WTC11 (cell line): Measurements from ENCODE around the gene METTL3. TPM values are rescaled to one million over a fixed set of nuclear protein-coding genes. Genes with fewer than 3 reads are reported as not detected.

Experiments
- ARID4B ChIP-seq: sonication (generic); formaldehyde crosslinking; IDR thresholded peaks from 2 replicates; pipeline ENCODE4 v1.8.0; 2023; ENCODE audit warnings: missing genetic modification reagents, mild to moderate bottlenecking, borderline replicate concordance
- CBFB ChIP-seq: sonication (generic); formaldehyde crosslinking; IDR thresholded peaks from 2 replicates; pipeline ENCODE4 v1.8.1; 2022; ENCODE audit warnings: mild to moderate bottlenecking, low read depth, missing genetic modification reagents
- CDX4 ChIP-seq: fragments of 250-450 bp; sonication (Bioruptor Pico); IDR thresholded peaks from 2 replicates; pipeline ENCODE4 v1.9.0; 2021; ENCODE audit warnings: moderate library complexity, mild to moderate bottlenecking, inconsistent platforms, borderline replicate concordance
- EMX1 ChIP-seq: fragments of 250-450 bp; sonication (Bioruptor Pico); IDR thresholded peaks from 2 replicates; pipeline ENCODE4 v1.8.0; 2021; ENCODE audit warnings: mild to moderate bottlenecking
- ETV6 ChIP-seq: sonication (generic); formaldehyde crosslinking; IDR thresholded peaks from 2 replicates; pipeline ENCODE4 v1.8.1; 2022; ENCODE audit warnings: mild to moderate bottlenecking, missing genetic modification reagents
- FOXP1 ChIP-seq: sonication (generic); formaldehyde crosslinking; IDR thresholded peaks from 2 replicates; pipeline ENCODE4 v1.8.0; 2022; ENCODE audit warnings: missing genetic modification reagents, mild to moderate bottlenecking, moderate library complexity, borderline replicate concordance
- JAZF1 ChIP-seq: fragments of 250-450 bp; sonication (Bioruptor Pico); IDR thresholded peaks from 2 replicates; pipeline ENCODE4 v1.9.0; 2021; ENCODE audit warnings: moderate library complexity, mild to moderate bottlenecking, inconsistent platforms
- JUN ChIP-seq: sonication (generic); formaldehyde crosslinking; IDR thresholded peaks from 2 replicates; pipeline ENCODE4 v1.8.0; 2023; ENCODE audit warnings: mild to moderate bottlenecking, missing genetic modification reagents
- MAX ChIP-seq: sonication (generic); formaldehyde crosslinking; IDR thresholded peaks from 2 replicates; pipeline ENCODE4 v1.8.0; 2022; ENCODE audit warnings: mild to moderate bottlenecking, missing genetic modification reagents
- MYBL2 ChIP-seq: sonication (generic); formaldehyde crosslinking; IDR thresholded peaks from 2 replicates; pipeline ENCODE4 v1.8.1; 2023; ENCODE audit warnings: mild to moderate bottlenecking, moderate library complexity, missing genetic modification reagents
- NR1H2 ChIP-seq: sonication (generic); formaldehyde crosslinking; IDR thresholded peaks from 2 replicates; pipeline ENCODE4 v1.9.0; 2021; ENCODE audit warnings: mild to moderate bottlenecking, moderate library complexity, missing genetic modification reagents
- NR3C1 ChIP-seq: sonication (generic); formaldehyde crosslinking; conservative IDR thresholded peaks from 2 replicates; pipeline ENCODE4 v1.8.1; 2023; ENCODE audit warnings: low read depth, mild to moderate bottlenecking, missing genetic modification reagents
- RELA ChIP-seq: sonication (generic); formaldehyde crosslinking; IDR thresholded peaks from 2 replicates; pipeline ENCODE4 v1.8.1; 2022; ENCODE audit warnings: missing genetic modification reagents, mild to moderate bottlenecking, borderline replicate concordance
- RORB ChIP-seq: fragments of 250-450 bp; sonication (Bioruptor Pico); IDR thresholded peaks from 2 replicates; pipeline ENCODE4 v1.9.0; 2021; ENCODE audit warnings: mild to moderate bottlenecking
- SP1 ChIP-seq: sonication (generic); formaldehyde crosslinking; conservative IDR thresholded peaks from 2 replicates; pipeline ENCODE4 v1.8.1; 2022; ENCODE audit warnings: missing genetic modification reagents
- TEAD4 ChIP-seq: sonication (generic); formaldehyde crosslinking; IDR thresholded peaks from 2 replicates; pipeline ENCODE4 v1.8.0; 2022; ENCODE audit warnings: mild to moderate bottlenecking, missing genetic modification reagents
- TP53 ChIP-seq: sonication (generic); formaldehyde crosslinking; IDR thresholded peaks from 2 replicates; pipeline ENCODE4 v1.8.1; 2023; ENCODE audit warnings: mild to moderate bottlenecking, missing genetic modification reagents
- ZNF121 ChIP-seq: sonication (generic); formaldehyde crosslinking; IDR thresholded peaks from 2 replicates; pipeline ENCODE4 v1.8.0; 2023; ENCODE audit warnings: missing genetic modification reagents
- ZNF263 ChIP-seq: sonication (generic); formaldehyde crosslinking; IDR thresholded peaks from 2 replicates; pipeline ENCODE4 v1.8.1; 2022; ENCODE audit warnings: low read depth, mild to moderate bottlenecking, moderate library complexity, missing genetic modification reagents
- ZNF396 ChIP-seq: fragments of 250-450 bp; sonication (Bioruptor Pico); IDR thresholded peaks from 2 replicates; pipeline ENCODE4 v1.8.0; 2021; ENCODE audit warnings: mild to moderate bottlenecking, moderate library complexity, borderline replicate concordance
- ZNF416 ChIP-seq: fragments of 250-450 bp; sonication (Bioruptor Pico); IDR thresholded peaks from 2 replicates; pipeline ENCODE4 v1.9.0; 2021; ENCODE audit warnings: mild to moderate bottlenecking, inconsistent platforms
- ZNF512 ChIP-seq: sonication (generic); formaldehyde crosslinking; IDR thresholded peaks from 2 replicates; pipeline ENCODE4 v1.8.1; 2022; ENCODE audit warnings: missing genetic modification reagents, borderline replicate concordance
- total RNA-seq: library from RNA; stranded (reverse); gene quantifications from 3 replicates; pipeline ENCODE4 v1.2.3, GENCODE V29; 2021
- TF ChIP-seq, protein P1 (sequence below): sonication (generic); formaldehyde crosslinking; IDR thresholded peaks from 2 replicates; pipeline ENCODE4 v1.8.1; 2023; ENCODE audit warnings: mild to moderate bottlenecking, missing genetic modification reagents, borderline replicate concordance
- TF ChIP-seq, protein P2 (sequence below): fragments of 250-450 bp; sonication (Bioruptor Pico); IDR thresholded peaks from 2 replicates; pipeline ENCODE4 v1.9.0; 2021; ENCODE audit warnings: mild to moderate bottlenecking
- TF ChIP-seq, protein P3 (sequence below): fragments of 250-450 bp; sonication (Bioruptor Pico); conservative IDR thresholded peaks from 2 replicates; pipeline ENCODE4 v1.9.0; 2021; ENCODE audit warnings: mild to moderate bottlenecking

Gene METTL3
- total RNA-seq, 1 experiment from 2014 or later, result 93.2 TPM

- TF ChIP-seq ARID4B (CRISPR knock-in tag), result 0 out of 2 replicates have a peak, but pooled peaks have one; percentile 3
- TF ChIP-seq CDX4 (CRISPR knock-in tag), result no peak
- no peak for TF ChIP-seq ZNF396 (CRISPR knock-in tag)
- TF ChIP-seq JUN (CRISPR knock-in tag), result no peak
- TF ChIP-seq ZNF121 (CRISPR knock-in tag), result no peak
- TF ChIP-seq, protein P1, sequence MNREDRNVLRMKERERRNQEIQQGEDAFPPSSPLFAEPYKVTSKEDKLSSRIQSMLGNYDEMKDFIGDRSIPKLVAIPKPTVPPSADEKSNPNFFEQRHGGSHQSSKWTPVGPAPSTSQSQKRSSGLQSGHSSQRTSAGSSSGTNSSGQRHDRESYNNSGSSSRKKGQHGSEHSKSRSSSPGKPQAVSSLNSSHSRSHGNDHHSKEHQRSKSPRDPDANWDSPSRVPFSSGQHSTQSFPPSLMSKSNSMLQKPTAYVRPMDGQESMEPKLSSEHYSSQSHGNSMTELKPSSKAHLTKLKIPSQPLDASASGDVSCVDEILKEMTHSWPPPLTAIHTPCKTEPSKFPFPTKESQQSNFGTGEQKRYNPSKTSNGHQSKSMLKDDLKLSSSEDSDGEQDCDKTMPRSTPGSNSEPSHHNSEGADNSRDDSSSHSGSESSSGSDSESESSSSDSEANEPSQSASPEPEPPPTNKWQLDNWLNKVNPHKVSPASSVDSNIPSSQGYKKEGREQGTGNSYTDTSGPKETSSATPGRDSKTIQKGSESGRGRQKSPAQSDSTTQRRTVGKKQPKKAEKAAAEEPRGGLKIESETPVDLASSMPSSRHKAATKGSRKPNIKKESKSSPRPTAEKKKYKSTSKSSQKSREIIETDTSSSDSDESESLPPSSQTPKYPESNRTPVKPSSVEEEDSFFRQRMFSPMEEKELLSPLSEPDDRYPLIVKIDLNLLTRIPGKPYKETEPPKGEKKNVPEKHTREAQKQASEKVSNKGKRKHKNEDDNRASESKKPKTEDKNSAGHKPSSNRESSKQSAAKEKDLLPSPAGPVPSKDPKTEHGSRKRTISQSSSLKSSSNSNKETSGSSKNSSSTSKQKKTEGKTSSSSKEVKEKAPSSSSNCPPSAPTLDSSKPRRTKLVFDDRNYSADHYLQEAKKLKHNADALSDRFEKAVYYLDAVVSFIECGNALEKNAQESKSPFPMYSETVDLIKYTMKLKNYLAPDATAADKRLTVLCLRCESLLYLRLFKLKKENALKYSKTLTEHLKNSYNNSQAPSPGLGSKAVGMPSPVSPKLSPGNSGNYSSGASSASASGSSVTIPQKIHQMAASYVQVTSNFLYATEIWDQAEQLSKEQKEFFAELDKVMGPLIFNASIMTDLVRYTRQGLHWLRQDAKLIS (CRISPR knock-in tag), result peak; percentile 70; the same call in 1 of the 2 replicates
- 0 out of 2 replicates have a peak, but pooled peaks have one; percentile 56 for TF ChIP-seq MYBL2 (CRISPR knock-in tag)
- no peak for TF ChIP-seq NR1H2 (CRISPR knock-in tag)
- TF ChIP-seq JAZF1 (CRISPR knock-in tag), result no peak
- TF ChIP-seq TP53, result no peak; the same call in 1 of the 2 replicates
- TF ChIP-seq TEAD4 (CRISPR knock-in tag), result no peak
- no peak for TF ChIP-seq ZNF416 (CRISPR knock-in tag)
- 0 out of 2 replicates have a peak, but pooled peaks have one; percentile 33 for TF ChIP-seq NR3C1 (CRISPR knock-in tag)
- TF ChIP-seq, protein P2, sequence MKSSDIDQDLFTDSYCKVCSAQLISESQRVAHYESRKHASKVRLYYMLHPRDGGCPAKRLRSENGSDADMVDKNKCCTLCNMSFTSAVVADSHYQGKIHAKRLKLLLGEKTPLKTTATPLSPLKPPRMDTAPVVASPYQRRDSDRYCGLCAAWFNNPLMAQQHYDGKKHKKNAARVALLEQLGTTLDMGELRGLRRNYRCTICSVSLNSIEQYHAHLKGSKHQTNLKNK, result no peak
- TF ChIP-seq CBFB, result 0 out of 2 replicates have a peak, but pooled peaks have one; percentile 51
- peak; percentile 56; the same call in 1 of the 2 replicates for TF ChIP-seq ETV6
- TF ChIP-seq, protein P3, sequence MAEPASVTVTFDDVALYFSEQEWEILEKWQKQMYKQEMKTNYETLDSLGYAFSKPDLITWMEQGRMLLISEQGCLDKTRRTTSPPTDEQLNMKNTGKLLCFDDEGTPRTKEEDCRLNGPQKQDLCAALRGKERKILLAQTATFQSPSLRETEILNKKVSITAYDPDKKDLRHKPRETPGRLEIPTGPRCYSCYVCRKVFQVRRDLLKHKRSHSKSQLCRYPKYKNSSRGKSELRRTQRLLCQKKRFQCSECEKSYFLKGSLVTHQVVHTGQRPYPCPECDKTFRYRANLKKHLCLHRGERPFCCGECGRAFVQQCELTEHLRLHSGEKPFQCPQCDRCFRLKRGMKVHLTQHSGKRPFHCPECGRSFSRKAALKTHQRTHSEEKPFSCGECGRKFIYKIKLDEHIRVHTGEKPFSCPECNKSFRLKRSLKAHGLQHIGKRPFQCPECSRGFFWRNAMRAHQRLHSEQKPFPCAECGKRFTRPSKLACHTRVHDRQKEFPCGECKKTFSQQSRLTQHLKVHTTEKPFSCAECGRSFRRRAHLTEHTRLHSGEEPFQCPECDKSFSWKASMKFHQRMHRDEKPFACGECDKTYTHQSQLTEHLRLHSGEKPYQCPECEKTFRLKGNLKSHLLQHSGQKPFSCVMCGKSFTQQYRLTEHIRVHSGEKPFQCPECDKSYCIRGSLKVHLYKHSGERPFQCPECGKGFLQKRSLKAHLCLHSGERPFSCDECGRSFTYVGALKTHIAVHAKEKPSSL, result no peak
- TF ChIP-seq SP1 (CRISPR knock-in tag), result peak; percentile 86
- TF ChIP-seq RELA (CRISPR knock-in tag), result no peak
- peak; percentile 58; the same call in 1 of the 2 replicates for TF ChIP-seq ZNF263 (CRISPR knock-in tag)
- peak; percentile 47; the same call in 1 of the 2 replicates for TF ChIP-seq FOXP1 (CRISPR knock-in tag)
- TF ChIP-seq MAX (CRISPR knock-in tag), result no peak; the same call in 1 of the 2 replicates
- TF ChIP-seq RORB (CRISPR knock-in tag), result no peak
- no peak for TF ChIP-seq ZNF512 (CRISPR knock-in tag)
- 0 out of 2 replicates have a peak, but pooled peaks have one; percentile 9 for TF ChIP-seq EMX1 (CRISPR knock-in tag)
These were observed 15.0 kb upstream of the METTL3 start, which contains the start of gene SALL2 (continued) for GRCh38 chr14:21525962-21526671.
